ENCODE results near the gene NCS1. TPM values are rescaled to one million over a fixed set of nuclear protein-coding genes. Genes with fewer than 3 reads are reported as not detected.

NCS1 gene
- total RNA-seq, 1 donor, result 42.7 TPM

DNA sequence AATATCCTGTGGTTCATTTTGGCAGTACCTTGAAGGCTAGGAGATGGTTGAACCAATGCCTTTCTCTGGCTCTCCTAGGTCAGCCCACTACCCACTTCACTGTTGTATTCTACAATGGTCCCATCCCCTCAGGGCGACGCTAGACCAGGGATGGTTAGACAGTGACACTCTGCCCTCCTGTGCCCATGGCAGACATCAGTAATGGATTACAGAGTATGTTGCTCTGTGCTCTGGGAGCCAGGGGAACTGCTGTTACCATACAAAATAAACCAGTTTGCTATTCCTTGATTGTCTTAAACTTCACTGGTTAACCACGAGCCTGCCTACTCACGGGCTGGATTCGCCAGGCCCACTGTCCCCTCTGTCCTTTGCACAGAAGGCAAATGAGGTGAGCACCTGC is 33.7 kb downstream of the NCS1 start:
- DNase-seq (ENCODE audit: low read depth), result no peak
- TF ChIP-seq, protein P1, sequence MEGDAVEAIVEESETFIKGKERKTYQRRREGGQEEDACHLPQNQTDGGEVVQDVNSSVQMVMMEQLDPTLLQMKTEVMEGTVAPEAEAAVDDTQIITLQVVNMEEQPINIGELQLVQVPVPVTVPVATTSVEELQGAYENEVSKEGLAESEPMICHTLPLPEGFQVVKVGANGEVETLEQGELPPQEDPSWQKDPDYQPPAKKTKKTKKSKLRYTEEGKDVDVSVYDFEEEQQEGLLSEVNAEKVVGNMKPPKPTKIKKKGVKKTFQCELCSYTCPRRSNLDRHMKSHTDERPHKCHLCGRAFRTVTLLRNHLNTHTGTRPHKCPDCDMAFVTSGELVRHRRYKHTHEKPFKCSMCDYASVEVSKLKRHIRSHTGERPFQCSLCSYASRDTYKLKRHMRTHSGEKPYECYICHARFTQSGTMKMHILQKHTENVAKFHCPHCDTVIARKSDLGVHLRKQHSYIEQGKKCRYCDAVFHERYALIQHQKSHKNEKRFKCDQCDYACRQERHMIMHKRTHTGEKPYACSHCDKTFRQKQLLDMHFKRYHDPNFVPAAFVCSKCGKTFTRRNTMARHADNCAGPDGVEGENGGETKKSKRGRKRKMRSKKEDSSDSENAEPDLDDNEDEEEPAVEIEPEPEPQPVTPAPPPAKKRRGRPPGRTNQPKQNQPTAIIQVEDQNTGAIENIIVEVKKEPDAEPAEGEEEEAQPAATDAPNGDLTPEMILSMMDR (IDR thresholded peaks at IDR 0.05; ENCODE audit: insufficient read depth, low read depth, low read length), result no peak
- H3K4me3 ChIP-seq (ENCODE audit: low read depth, low read length), result no peak overlapping the region

DNA sequence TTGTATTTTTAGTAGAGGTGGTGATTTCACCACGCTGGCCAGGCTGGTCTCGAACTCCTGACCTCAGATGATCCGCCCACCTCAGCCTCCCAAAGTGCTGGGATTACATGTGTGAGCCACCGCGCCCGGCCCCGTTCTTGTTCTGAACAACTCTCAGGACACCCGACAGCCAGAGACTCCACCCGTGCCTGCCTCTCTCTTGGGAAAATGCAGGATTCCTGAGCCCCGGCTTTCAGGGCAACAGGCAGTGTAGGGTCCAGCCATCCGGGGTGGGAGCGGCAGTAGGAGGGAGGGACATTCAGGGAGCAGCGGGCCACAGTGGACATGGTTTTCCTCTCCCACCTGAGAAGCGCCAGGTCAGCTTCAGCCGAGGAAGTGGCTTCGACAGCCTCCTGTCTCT is 34.4 kb downstream of the NCS1 start:
- TF ChIP-seq, protein P1 (IDR thresholded peaks at IDR 0.05; ENCODE audit: insufficient read depth, low read depth, low read length), result no peak

DNA sequence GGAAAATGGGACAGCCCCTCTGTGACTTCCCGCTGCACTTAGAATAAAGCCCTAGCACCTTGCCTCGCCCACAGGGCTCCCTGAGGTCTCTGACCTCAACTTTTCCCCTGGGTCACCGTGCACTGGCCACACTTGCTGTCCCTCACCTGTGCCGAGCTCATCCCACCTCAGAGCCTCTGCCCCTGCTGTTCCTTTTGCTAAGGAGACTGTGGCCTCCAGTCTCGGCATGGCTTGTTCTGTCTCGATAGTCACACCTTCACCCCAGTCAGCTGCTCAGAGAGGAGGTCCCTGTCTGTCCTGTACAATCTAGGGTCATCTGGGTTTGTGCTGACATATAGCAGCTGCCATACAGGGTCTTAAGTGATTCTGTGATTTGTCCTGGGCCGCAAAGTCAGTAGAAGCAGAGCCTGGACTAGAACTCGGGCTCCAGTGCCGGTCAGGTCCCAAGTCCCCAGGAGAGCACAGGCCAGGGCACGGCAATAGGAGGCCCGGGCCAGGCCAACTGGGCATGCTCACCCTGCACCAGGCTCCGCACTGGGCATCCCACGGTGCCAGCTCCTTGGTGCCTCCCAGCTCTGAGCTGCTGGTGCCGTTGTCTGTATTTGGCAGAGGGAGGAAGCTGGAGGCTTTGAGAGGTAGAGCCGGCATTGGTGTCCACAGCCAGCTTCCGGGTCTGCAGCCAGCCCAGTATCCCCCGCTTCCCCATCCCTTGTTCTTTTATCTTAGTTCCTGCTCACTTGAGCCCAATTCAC is 35.2 kb downstream of the NCS1 start:
- TF ChIP-seq, protein P1 (IDR thresholded peaks at IDR 0.05; ENCODE audit: insufficient read depth, low read depth, low read length), result no peak
- no peak for DNase-seq (ENCODE audit: low read depth)
- no peak overlapping the region for H3K4me3 ChIP-seq (ENCODE audit: low read depth, low read length)

More for the DNA sequence above, 34.4 kb downstream of the NCS1 start:
- H3K4me3 ChIP-seq (ENCODE audit: low read depth, low read length), result no peak overlapping the region
- no peak for DNase-seq (ENCODE audit: low read depth)

DNA sequence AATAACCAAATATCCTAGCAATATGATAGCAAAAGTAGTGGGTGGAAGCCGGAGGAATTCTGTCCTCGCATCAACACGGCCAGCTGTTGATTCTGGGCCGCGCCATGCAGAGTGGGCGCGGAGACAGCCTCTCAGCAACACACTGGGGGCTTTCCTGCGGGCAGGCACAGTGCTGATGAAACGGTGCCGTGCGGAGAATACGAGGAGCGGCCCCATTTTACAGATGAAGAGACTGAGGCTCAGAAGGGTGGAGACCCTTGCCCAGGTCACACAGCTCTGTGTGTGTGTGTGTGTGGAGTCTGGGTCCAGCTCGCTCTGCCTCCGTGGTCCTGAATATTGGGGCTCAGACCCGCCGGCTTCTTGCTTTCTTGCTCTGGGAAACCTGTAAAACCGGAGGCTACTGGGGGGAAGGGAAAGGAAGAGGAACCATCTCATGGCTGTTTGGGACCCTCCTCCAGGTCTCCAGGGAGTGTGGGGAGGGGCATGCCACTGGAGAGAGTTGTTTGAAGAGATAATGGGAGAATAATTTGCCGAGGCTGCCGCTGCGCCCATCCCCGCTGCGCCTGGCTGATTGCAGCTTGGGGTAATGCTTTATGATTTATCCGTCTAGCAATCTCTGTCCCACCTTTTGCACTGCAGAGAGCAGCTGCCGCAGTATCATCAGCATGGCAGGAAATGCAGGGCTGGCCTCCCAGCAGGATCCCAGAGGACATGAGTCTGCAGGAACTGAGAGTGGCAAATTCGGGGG is 36.6 kb downstream of the NCS1 start:
- TF ChIP-seq, protein P1 (IDR thresholded peaks at IDR 0.05; ENCODE audit: insufficient read depth, low read depth, low read length), result no peak
- no peak overlapping the region for H3K4me3 ChIP-seq (ENCODE audit: low read depth, low read length)
- no peak for DNase-seq (ENCODE audit: low read depth)

DNA sequence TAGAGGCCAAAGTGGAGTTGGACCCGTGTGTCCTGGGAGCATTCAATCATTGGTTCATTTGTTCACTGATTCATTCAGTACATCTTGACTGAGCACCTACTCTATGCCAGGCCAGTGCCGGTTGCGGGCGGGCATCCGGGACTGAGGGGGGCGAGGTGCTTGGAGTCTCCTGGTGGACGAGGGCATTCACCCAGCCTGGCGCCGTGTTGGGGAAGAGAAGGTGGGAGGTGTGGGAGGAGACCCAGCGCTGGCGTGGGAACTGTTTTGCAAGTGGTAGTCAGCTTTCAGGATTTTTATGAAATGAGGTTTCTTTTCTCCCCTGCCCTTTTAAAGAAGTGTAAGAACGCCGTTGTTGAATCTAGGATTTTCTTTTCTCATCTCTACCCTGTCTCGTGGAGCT is 37.2 kb downstream of the NCS1 start:
- TF ChIP-seq, protein P1 (IDR thresholded peaks at IDR 0.05; ENCODE audit: insufficient read depth, low read depth, low read length), result no peak
- H3K4me3 ChIP-seq (ENCODE audit: low read depth, low read length), result no peak overlapping the region
- peak; percentile 10 for DNase-seq (ENCODE audit: low read depth)

DNA sequence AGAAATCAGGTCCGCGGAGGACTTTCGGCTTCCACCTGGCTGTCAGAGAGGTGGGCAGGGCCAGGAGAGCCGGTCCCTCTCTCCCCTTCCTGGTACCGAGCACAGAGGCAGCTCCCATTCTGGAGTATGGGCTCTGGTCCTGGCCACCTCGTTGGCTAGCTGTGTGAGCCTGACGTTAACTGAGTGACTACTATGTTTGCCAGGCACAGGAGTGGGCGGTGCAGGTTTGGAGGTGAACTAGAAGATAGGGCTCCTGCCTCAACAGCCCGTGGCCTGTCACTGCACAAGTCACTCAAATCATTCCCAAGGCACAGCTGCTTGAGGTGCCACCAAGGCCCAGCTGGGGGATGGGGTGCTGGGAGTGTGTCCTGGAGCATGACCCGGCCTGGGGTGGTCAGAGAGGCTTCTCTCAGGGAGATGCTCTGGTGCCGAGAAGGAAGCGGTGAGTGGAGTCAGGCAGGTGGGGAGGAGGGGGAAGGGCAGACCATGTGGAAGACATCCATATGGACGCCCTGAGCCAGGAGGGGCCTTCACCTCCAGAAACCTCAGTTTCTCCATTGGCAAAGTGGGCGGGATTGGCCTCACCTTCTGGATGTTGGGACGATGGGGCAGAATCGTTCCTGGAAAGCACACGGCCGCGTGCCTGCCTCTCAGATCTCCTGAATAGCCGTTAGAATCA is 39.5 kb downstream of the NCS1 start:
- TF ChIP-seq, protein P1 (IDR thresholded peaks at IDR 0.05; ENCODE audit: insufficient read depth, low read depth, low read length), result no peak
- H3K4me3 ChIP-seq (ENCODE audit: low read depth, low read length), result no peak overlapping the region
- DNase-seq (ENCODE audit: low read depth), result no peak
